Panc1 (cell line): ENCODE results near the gene AGXT2. TPM values are rescaled to one million over a fixed set of nuclear protein-coding genes. Genes with fewer than 3 reads are reported as not detected.

Experiments used
- ATAC-seq: fragments of 200-7000 bp; cut with Tn5 transposase; 2 replicates; pipeline ENCODE4 v1.9.1; 2020; ENCODE audit warnings: mild to moderate bottlenecking, moderate library complexity
- BruUV-seq: library from RNA; stranded (reverse); fragments of 400-500 nt; replicated peaks from 2 replicates; lab custom pipeline; 2021; lab: Mats Ljungman, UMichigan
- CTCF ChIA-PET: fragments of 300-600 bp; sonication (Branson Sonifier 250); formaldehyde crosslinking; loops from one replicate; lab custom pipeline; 2022; ENCODE audit warnings: antibody characterized with exemption; lab: Charles Lee
- POLR2A ChIA-PET: fragments of 300-600 bp; sonication (Branson Sonifier 250); formaldehyde crosslinking; loops from one replicate; lab custom pipeline; 2022; ENCODE audit warnings: antibody characterized with exemption; lab: Charles Lee
- DNase-seq: peaks from one replicate; pipeline ENCODE4 v3.0.0-alpha.2; 2010; ENCODE audit warnings: low read depth, low spot score
- H3K27ac ChIP-seq: 2 replicates; pipeline ENCODE4 v1.5.1; 2011; ENCODE audit warnings: mild to moderate bottlenecking, low read length, inconsistent platforms
- H3K27me3 ChIP-seq: fragments of 200-500 bp; sonication (Bioruptor generic); 2 replicates; pipeline ENCODE4 v1.6.0; 2014; ENCODE audit warnings: low read length, inconsistent platforms; ENCODE audit not compliant: control insufficient read depth, insufficient read depth
- H3K36me3 ChIP-seq: fragments of 200-500 bp; sonication (Bioruptor generic); 2 replicates; pipeline ENCODE4 v1.5.1; 2014; ENCODE audit warnings: inconsistent platforms, mild to moderate bottlenecking, low read length, moderate library complexity; ENCODE audit not compliant: control insufficient read depth, insufficient read depth
- H3K4me1 ChIP-seq: 2 replicates; pipeline ENCODE4 v1.5.1; 2011; ENCODE audit warnings: inconsistent platforms, mild to moderate bottlenecking, low read length, moderate library complexity; ENCODE audit not compliant: control insufficient read depth, insufficient read depth
- H3K4me3 ChIP-seq, 2 experiments: 2 replicates each; pipeline ENCODE4 v1.5.1; 2011 to 2012; ENCODE audit warnings: low read depth in 2 of 2, low read length in 2 of 2, mild to moderate bottlenecking in 2 of 2, inconsistent platforms in 1 of 2, moderate library complexity in 1 of 2
- H3K9me3 ChIP-seq: fragments of 200-500 bp; sonication (Bioruptor generic); 2 replicates; pipeline ENCODE4 v1.5.1; 2014; ENCODE audit warnings: low read depth, mild to moderate bottlenecking, inconsistent platforms, low read length, moderate library complexity; ENCODE audit not compliant: control insufficient read depth, insufficient read depth
- POLR2AphosphoS5 ChIP-seq: IDR thresholded peaks from 2 replicates; pipeline ENCODE4 v1.6.1; 2012; ENCODE audit warnings: mild to moderate bottlenecking, low read depth, low read length, moderate library complexity
- SIN3A ChIP-seq: IDR thresholded peaks from 2 replicates; pipeline ENCODE4 v1.6.1; 2012; ENCODE audit warnings: low read depth, mild to moderate bottlenecking, low read length, moderate library complexity, borderline replicate concordance; ENCODE audit not compliant: insufficient read depth
- TCF7L2 ChIP-seq: IDR thresholded peaks from 2 replicates; pipeline ENCODE4 v1.6.1; 2011; ENCODE audit warnings: mild to moderate bottlenecking, low read depth, low read length, inconsistent platforms
- in situ Hi-C: cut with HindIII; loops from 2 replicates; pipeline ENCODE4 v1.10.0; 2016; ENCODE audit warnings: low sequenced_read_pairs, low pct_unique_long_range_greater_than_20kb
- intact Hi-C: fragments of 100-400 bp; cut with micrococcal nuclease; formaldehyde crosslinking; loops from one replicate; pipeline ENCODE4 v1.10.0; 2022; ENCODE audit not compliant: unreplicated experiment
- total RNA-seq: library from RNA; stranded (reverse); gene quantifications from one replicate; pipeline ENCODE4 v1.2.1, GENCODE V29; 2021; ENCODE audit not compliant: unreplicated experiment
- TF ChIP-seq, protein P1 (sequence below): fragments of 450-650 bp; IDR thresholded peaks from 2 replicates; pipeline ENCODE4 v1.5.1; 2017; ENCODE audit warnings: mild to moderate bottlenecking
- TF ChIP-seq, protein P2 (sequence below), 2 experiments: IDR thresholded peaks; 2 replicates each; pipeline ENCODE4 v1.6.1; 2011 to 2012; ENCODE audit warnings: low read depth in 2 of 2, control low read depth in 1 of 2, low read length in 1 of 2, mild to moderate bottlenecking in 1 of 2, moderate library complexity in 1 of 2; ENCODE audit not compliant: insufficient read depth in 1 of 2

The AGXT2 gene
- total RNA-seq, 1 experiment from 2014 or later: not detected

DNA sequence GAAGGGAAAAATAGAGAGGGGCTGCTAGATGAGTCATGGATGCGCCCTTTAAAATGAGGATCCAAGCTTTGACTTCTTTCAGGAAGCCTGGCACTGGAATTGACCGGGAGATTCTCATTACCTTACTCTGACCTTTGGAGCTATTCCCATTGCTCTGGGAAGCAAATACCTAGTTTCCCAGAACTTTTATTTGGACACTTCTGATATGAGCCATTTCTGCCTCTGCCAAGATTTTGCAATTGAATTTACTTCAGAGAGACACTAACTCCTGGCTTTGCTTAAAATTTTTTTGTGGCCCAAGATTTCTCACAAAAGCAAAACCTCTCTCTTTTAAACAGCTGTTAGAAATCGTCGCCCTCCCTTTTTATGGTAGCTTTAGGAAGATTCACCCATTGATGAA, 15.7 kb upstream of the AGXT2 start:
- intact Hi-C loops (no loop called here), in situ Hi-C loops (no loop called here)
- TF ChIP-seq, protein P1, sequence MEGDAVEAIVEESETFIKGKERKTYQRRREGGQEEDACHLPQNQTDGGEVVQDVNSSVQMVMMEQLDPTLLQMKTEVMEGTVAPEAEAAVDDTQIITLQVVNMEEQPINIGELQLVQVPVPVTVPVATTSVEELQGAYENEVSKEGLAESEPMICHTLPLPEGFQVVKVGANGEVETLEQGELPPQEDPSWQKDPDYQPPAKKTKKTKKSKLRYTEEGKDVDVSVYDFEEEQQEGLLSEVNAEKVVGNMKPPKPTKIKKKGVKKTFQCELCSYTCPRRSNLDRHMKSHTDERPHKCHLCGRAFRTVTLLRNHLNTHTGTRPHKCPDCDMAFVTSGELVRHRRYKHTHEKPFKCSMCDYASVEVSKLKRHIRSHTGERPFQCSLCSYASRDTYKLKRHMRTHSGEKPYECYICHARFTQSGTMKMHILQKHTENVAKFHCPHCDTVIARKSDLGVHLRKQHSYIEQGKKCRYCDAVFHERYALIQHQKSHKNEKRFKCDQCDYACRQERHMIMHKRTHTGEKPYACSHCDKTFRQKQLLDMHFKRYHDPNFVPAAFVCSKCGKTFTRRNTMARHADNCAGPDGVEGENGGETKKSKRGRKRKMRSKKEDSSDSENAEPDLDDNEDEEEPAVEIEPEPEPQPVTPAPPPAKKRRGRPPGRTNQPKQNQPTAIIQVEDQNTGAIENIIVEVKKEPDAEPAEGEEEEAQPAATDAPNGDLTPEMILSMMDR: no peak
- TF ChIP-seq, protein P2, sequence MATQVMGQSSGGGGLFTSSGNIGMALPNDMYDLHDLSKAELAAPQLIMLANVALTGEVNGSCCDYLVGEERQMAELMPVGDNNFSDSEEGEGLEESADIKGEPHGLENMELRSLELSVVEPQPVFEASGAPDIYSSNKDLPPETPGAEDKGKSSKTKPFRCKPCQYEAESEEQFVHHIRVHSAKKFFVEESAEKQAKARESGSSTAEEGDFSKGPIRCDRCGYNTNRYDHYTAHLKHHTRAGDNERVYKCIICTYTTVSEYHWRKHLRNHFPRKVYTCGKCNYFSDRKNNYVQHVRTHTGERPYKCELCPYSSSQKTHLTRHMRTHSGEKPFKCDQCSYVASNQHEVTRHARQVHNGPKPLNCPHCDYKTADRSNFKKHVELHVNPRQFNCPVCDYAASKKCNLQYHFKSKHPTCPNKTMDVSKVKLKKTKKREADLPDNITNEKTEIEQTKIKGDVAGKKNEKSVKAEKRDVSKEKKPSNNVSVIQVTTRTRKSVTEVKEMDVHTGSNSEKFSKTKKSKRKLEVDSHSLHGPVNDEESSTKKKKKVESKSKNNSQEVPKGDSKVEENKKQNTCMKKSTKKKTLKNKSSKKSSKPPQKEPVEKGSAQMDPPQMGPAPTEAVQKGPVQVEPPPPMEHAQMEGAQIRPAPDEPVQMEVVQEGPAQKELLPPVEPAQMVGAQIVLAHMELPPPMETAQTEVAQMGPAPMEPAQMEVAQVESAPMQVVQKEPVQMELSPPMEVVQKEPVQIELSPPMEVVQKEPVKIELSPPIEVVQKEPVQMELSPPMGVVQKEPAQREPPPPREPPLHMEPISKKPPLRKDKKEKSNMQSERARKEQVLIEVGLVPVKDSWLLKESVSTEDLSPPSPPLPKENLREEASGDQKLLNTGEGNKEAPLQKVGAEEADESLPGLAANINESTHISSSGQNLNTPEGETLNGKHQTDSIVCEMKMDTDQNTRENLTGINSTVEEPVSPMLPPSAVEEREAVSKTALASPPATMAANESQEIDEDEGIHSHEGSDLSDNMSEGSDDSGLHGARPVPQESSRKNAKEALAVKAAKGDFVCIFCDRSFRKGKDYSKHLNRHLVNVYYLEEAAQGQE (IDR thresholded peaks at IDR 0.05; ENCODE audit: insufficient read depth in 1 of 2, low read depth in 2 of 2, low read length in 1 of 2): no peak
- TF ChIP-seq TCF7L2 (no peak), SIN3A (no peak), POLR2AphosphoS5 (no peak)
- no peak for ATAC-seq
- Histone ChIP-seq H3K4me1 (no peaks in the 10 kb centered on the region), H3K27ac (no peak overlapping the region), H3K36me3 (no peaks in the 10 kb centered on the region), H3K9me3 (no peaks in the 10 kb centered on the region), H3K27me3 (no peaks in the 10 kb centered on the region; the same call in 1 of the 2 replicates), H3K4me3 (no peak overlapping the region)
- BruUV-seq: no TSS peak
- DNase-seq: no peak
- POLR2A ChIA-PET: no interaction called here
- CTCF ChIA-PET: no interaction called here

DNA sequence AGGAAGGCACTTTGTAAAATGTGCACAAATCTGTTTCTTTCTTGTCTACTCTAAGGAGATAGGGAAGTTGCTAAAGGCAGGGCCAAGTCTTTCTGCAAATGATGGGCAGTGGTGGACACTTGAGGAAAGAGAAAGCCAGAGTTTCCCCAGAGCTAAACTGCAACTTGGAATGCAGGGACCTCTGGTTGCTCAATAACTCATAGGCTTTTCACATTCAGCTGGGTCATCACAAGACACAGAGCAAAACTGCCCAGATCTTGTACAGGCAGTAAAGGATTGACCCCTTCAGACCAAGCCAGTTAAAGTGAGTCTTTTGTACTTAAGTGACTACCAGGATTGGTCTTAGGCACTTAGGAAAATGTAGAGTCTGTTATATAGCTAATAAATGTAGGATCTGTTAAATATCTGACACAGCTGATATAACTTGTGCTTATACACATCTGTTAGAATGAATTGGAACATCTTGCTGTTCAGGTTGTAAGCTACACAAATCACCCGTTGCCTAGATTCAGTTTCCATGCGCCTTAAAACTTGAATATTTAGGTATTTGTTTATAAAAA, 13.5 kb upstream of the AGXT2 start:
- Histone ChIP-seq H3K4me1 (no peaks in the 10 kb centered on the region), H3K27ac (no peak overlapping the region), H3K27me3 (no peaks in the 10 kb centered on the region; the same call in 1 of the 2 replicates), H3K36me3 (no peaks in the 10 kb centered on the region), H3K9me3 (no peaks in the 10 kb centered on the region), H3K4me3 (no peak overlapping the region)
- TF ChIP-seq SIN3A (no peak), POLR2AphosphoS5 (no peak), TCF7L2 (no peak)
- TF ChIP-seq, protein P2 (IDR thresholded peaks at IDR 0.05; ENCODE audit: insufficient read depth in 1 of 2, low read depth in 2 of 2, low read length in 1 of 2): no peak
- TF ChIP-seq, protein P1: no peak
- ATAC-seq (no peak), DNase-seq (no peak)
- no TSS peak for BruUV-seq
- ChIA-PET POLR2A (no interaction called here), CTCF (no interaction called here)
- intact Hi-C loops: no loop called here
- in situ Hi-C loops: no loop called here
